Heart left ventricle (tissue), 13 donors: ENCODE data around the gene SPINK9.

Experiments used
- POLR2A ChIP-seq, 2 donors: fragments of 450-650 bp; IDR thresholded peaks; one replicate each; pipeline ENCODE4 v1.6.1; 2017; ENCODE audit warnings: antibody characterized with exemption in 2 of 2, mild to moderate bottlenecking in 2 of 2, moderate library complexity in 2 of 2
- TF ChIP-seq, protein P1 (sequence below), 12 donors: fragments of 200-600 bp; sonication (generic) in 4 of 12; IDR thresholded peaks; one replicate each; pipeline versions ENCODE4 v1.5.0 to v1.8.0; 2018 to 2022; ENCODE audit warnings: antibody characterized with exemption in 12 of 12, mild to moderate bottlenecking in 5 of 12
- donor health status: ischemic (EF 13 %, LVEDD 7.1; RV severe dilation, severe dysfunction).
- donor health status: DM: no; HTN: yes; CAD: no.
- donor health status: DM: no; HTN: no; CAD: no.
- donor health status: ischemic (EF 25% LVEDD 6.9; RV normal size, moderate dysfunction).
- donor health status: ischemic (EF 25% LVEDD 5.7; RV mildly dilated, moderate dysfunction).
- donor health status: ischemic (EF 35%, LVEDD 5.7; RV mildly dilated, moderate dysfunction).
- donor health status: nonischemic (EF 11% LVEDD 7.7; RV severe dilation, severe dysfunction).
- donor health status: DM: yes; HTN: yes; CAD: no.
- donor health status: PGD.
- donor health status: ischemic (EF 29% LVEDD 5.4; RV normal size, mild dysfunction).
- donor health status: nonischemic (EF 23%, LVEDD 6.1; RV moderate dilation, normal function).

DNA sequence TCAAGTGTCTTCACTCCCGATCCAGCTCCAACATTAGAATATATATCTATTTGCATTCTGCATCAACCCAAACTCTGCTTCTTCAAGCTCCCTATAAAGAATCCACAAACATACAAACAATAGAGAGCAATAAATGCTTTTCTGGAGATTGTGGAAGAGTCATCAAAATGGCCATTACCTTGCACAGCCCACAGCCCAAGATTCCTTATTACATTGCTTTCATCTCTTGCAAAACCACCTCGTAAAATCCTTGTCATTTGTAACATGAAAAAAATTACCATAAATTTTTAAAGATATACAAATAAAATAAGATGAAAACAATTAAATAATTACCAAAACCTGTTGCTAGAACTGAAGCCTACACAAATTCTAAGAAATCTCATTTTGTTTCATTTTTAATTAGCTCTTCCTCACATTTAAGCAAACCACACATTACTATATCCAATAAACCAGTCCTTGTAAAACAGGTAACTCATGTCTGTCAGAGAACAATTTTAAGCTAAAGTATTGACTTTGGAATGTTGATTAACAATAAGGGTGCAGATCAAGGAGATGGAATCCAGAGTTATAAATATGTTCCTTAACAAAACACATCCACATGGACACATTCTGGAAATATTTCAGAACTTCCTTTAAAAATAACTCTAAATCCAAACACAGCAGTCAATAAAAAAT is 7.1 kb downstream of the SPINK9 start:
- TF ChIP-seq, protein P1, sequence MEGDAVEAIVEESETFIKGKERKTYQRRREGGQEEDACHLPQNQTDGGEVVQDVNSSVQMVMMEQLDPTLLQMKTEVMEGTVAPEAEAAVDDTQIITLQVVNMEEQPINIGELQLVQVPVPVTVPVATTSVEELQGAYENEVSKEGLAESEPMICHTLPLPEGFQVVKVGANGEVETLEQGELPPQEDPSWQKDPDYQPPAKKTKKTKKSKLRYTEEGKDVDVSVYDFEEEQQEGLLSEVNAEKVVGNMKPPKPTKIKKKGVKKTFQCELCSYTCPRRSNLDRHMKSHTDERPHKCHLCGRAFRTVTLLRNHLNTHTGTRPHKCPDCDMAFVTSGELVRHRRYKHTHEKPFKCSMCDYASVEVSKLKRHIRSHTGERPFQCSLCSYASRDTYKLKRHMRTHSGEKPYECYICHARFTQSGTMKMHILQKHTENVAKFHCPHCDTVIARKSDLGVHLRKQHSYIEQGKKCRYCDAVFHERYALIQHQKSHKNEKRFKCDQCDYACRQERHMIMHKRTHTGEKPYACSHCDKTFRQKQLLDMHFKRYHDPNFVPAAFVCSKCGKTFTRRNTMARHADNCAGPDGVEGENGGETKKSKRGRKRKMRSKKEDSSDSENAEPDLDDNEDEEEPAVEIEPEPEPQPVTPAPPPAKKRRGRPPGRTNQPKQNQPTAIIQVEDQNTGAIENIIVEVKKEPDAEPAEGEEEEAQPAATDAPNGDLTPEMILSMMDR (IDR thresholded peaks at IDR 0.05): no peak
- no peak for TF ChIP-seq POLR2A (IDR thresholded peaks at IDR 0.05)
